NCI-H2196 treated with DMSO at 0.1 percent for 48 hours (cell line): ENCODE measurements around the gene DUSP1.
"Not testable (repeated sequence)": the region's sequence is repeated elsewhere in the genome, so short reads cannot be mapped to it uniquely, and the experiment has no call there.

ENCODE experiments used
- DNase-seq: peaks from one replicate; lab custom pipeline; 2025; ENCODE audit not compliant: unreplicated experiment; lab: John Stamatoyannopoulos, UW

The DUSP1 gene

GRCh38 chr5:172798422-172799215 lies 27.6 kb upstream of the DUSP1 start:
- DNase-seq, result no peak

DNA sequence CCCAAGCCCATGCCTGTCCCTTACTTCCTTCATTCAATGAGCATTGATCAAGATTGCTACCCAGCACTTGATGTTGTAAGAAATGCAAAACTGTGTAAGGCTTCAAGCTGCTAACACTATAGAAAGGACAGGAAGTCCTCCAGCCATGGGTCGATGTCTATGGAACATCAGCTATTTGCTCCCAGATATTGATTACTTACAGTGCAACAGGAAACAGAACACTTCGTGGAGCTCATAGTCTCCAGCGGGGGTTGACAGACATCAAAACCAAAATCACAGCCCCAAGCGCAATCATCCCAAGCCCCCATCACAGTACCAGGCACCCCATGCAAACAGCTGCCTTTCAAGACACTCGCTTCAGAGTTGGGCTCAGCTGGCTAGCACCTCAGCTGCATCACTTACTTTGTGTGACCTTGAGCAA lies 26.8 kb upstream of the DUSP1 start:
- DNase-seq, result no peak

DNA sequence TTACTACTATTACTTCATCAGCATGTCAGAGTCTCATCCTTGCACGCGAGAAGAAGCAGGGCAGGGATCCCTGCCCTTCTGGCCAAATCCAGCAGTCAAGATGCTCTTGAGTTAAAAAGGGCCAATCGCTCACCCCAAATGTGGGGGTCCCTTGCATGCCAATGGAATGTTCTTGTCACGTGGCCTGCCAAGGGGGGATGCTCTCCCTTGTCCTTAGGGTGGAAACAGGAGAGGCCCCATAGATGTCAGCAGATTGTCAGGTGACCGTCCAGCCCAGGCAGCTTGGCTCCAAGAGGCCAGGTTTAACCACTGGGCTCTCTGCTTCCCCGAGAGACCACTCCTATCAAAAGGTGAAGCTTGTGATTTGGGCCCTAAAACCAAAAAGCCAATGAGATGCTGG lies 25.3 kb upstream of the DUSP1 start:
- DNase-seq, result no peak

- no peak for DNase-seq
Measured at GRCh38 chr5:172795318-172795977, 24.5 kb upstream of the DUSP1 start.

GRCh38 chr5:172793577-172794488 lies 22.8 kb upstream of the DUSP1 start:
- no peak for DNase-seq

DNA sequence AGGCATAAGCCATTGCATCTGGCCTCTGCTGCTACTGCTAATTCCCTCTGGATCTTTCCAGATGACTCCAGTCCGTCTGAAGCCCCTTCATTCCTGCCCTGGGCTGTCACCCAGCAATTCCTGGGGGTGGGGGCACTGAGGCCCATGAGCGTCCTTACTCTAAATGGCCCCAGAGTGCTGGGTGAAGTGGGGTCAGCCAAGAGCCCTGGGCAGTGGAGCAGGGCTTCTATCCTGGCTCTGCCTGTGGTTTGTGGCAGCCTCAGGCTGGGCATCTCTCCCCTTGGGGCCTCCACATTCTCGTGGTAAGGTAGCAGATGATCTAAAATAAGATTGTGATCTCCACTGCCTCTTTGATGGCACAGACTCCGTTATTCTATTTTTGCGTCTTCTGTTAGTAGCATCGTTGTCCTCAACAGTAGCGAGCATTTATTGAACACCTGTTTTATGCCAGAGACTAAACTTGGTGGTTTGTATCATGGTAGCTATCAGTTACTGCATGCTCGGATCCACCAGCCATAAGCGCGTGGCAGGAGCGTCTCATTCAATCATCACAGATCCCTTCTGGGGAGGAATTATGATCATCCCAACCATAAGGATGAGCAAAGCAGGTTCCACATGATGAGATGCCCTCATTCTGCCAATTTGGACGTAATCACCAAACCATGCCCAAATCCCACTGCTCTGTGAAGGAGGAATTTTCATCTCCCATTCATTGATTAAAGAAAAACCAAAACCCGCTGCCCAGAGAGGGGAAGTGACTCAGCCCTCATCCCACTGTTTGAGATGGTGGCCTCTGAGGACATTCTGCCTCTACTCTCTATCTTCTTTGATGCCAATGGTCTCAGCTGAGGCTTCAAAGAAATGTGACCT lies 21.9 kb upstream of the DUSP1 start:
- DNase-seq, result no peak

DNA sequence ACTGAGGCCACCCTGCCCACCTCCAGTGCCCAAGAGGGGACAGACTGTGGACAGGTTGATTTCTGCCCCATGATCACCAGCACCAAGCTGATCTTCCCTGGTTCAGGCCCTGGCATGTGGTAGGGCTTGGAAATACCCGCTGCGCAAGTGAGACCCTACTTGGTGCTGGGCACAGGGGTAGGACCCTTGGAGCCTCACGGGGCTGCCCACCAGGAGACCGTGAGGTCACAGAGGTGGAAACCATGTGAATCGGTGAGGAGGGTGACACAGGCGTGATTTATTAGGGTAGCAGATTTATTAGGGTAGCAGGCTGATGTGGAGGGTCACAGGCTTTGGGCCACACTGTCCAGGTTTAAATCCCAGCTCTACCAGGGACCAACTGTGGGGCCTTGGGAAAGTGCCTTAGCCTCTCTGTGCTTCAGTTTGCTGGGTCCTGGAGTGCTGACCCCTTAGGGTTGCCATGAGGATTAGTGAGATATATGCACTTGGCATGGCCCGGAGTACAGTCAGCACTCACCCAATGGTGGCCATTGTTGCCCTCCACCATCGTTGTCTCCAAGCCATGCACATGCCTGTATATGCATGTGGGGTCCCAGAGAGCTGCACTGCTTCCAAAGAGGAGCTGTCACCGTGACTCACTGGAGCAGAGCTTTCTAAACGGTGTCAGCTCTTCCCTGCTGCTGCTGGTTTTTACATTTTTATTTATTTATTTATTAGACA lies 20.9 kb upstream of the DUSP1 start:
- no peak for DNase-seq

DNA sequence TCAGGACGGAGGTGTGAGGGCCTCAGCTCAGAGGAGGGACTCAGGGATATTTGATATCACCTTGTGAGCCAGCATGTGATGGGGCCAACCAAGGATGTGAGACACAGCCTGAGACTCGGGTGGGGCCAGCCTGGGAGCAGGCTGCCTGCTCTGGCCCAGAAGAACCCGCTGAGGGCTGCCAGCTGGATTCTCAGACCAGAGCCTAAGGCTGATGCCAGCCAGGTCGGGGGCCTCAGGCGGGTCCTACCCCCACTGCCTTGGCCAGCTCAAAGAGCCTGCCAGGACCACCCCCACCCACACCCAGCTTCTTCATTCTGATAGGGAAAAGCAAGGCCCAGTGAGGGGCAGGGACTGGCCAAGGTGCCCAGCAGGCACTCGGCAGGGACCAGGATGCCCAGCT lies 20.3 kb upstream of the DUSP1 start:
- DNase-seq, result no peak

GRCh38 chr5:172790496-172790889 lies 19.5 kb upstream of the DUSP1 start:
- no peak for DNase-seq

DNA sequence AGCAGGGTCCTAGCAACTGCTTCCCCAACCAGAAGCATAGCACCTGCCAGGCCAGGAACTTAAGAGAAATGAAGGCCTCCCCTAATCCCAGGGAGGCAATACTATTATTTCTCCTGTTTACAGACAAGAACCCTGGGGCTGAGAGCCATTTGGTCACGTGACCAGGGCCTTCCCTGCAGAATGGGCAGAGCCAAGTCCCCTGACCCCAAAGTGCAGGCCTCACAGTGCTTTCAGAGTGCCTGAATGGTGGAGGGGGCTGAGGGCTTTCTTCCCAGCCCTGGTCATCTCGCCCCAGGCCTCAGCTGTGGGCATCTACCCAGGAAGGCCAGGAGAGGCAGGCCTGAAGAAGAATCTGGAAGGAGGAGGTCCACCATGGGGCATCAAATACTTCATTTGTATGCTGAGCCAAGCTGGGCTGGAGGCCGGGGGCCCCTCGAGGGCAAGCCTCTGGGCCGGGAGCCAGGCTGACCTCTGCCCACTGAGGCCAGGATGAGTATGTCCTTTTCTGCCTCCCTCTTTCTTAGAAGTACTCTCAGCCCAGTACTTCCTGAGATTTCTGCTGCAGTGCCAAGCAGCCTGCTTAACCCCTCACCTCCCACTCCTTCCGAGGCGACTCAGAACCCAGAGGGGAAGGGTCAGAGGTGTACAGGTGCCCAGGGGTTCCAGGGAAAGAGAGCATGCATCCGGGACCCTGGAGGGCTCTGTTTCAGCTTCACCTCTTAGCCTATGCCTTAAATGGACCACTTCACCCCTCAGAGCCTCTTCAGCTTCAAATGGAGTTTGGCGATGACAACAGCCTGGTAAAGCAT lies 18.9 kb upstream of the DUSP1 start:
- DNase-seq, result no peak

- DNase-seq, result no peak
Measured at GRCh38 chr5:172788771-172789686, 18.0 kb upstream of the DUSP1 start.

DNA sequence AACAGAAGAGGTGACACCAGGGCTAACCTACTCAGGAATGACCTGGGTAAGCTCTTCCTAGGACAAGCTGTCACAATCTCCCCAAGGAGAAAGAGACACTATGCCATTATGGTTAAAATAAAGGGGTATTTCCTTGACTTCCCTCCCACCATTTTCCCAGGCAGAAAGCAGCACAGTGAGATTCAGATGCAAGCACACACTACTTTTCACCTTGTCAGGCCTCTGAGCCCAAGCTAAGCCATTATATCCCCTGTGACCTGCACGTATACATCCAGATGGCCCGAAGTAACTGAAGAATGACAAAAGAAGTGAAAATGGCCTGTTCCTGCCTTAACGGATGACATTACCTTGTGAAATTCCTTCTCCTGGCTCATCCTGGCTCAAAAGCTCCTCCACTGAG lies 16.5 kb upstream of the DUSP1 start:
- not testable (repeated sequence) for DNase-seq

DNA sequence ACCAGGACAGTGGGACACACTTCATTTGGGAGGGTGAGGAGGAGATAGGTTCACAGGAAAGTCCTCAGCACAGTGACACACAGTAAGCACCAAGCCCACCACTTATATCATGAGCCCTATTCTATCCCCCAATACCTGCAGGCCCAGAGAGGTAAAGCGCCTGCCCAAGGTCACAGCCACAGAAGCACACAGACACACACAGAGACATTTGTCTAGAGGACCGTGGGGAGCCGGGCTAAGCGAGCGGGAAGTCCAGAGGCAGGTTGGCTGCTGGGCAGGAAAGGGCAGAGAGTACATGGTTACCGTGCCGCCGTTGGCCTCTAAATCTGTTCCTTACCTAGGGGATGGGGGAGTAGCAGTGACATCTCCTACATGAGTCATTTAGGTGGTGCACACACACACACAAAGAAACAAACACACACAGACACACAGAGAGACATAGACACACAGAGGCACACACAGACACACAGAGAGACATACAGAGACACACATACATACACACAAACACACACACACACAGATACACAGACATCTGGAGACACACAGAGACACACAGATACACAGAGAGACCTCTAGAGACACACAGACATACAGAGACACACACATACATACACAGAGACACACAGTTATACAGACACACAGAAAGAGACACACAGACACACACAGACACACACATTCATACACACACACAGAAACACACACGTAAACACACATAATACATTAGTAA lies 15.9 kb upstream of the DUSP1 start:
- no peak for DNase-seq

- no peak for DNase-seq
Measured at GRCh38 chr5:172785429-172786088, 14.6 kb upstream of the DUSP1 start.

GRCh38 chr5:172784162-172784561 lies 13.2 kb upstream of the DUSP1 start:
- not testable (repeated sequence) for DNase-seq

- not testable (repeated sequence) for DNase-seq
Measured at GRCh38 chr5:172783319-172783718, 12.3 kb upstream of the DUSP1 start.
